ENCODE results near the gene MIAT. TPM values are rescaled to one million over a fixed set of nuclear protein-coding genes. Genes with fewer than 3 reads are reported as not detected.
"Not testable (repeated sequence)": the region's sequence is repeated elsewhere in the genome, so short reads cannot be mapped to it uniquely, and the experiment has no call there.

MIAT gene
- polyA plus RNA-seq, 10 donors: 0.16 to 2.1 (median 0.44) TPM

- no peak for DNase-seq
Measured at GRCh38 chr22:26697151-26697550, 39.8 kb downstream of the MIAT start.

DNA sequence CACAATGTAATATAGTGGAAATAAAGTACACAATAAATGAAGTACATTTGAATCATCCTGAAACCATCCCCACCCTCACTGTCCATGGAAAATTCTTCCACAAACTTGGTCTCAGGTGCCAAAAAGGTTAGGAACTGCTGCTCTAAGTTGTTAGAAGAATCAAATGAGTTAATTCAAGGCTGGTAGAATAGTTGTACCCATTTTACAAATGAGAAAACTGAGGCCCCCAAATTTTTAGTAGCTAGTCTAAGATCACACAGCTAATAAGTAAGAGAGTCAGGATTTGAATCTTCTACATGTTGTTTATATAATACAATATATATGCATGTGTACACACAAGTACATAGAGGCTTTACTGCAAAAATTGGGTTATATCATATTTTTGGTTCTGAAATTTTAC lies 43.1 kb downstream of the MIAT start:
- DNase-seq: no peak

- no peak for DNase-seq
Measured at GRCh38 chr22:26700886-26701285, 43.5 kb downstream of the MIAT start.

DNA sequence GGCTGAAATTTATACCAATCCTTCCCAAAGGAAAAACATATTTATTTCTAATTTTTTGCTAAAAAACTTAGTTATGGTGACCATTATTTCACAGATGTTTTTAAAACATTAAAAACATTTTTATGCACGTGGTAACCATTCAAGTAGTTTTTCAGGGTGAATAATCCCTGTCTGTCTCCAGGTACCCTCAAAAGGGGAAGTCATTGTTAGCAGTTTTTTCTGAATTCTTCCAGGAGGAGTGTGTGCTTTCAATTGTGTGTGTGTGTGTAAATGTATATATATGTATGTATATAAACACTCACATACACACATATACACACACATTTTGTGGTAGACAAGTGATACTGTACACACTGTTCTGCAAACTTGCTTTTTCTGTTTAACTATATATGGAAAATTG lies 43.9 kb downstream of the MIAT start:
- DNase-seq: no peak

- DNase-seq: no peak
Measured at GRCh38 chr22:26702906-26703830, 45.8 kb downstream of the MIAT start.

GRCh38 chr22:26705379-26705778 lies 48.0 kb downstream of the MIAT start:
- DNase-seq: not testable (repeated sequence)

DNA sequence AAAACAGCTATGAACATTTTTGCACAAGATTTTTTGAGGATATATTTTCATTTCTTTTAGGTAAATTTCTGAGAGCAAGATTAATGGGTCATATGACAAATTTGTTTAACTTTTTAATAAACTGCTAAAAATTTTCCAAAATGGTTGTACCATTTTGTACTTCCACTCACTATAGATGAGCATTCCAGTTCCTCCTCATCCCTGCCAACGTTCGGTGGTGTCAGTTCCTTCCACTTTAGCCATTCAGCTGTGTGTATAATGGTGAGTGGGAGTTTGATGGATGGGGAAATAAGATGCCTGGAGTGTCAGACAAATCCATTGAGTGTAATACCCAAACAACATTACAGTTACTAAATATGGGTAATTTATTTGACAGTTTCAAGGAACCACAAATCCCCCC lies 49.7 kb downstream of the MIAT start:
- DNase-seq: no peak

DNA sequence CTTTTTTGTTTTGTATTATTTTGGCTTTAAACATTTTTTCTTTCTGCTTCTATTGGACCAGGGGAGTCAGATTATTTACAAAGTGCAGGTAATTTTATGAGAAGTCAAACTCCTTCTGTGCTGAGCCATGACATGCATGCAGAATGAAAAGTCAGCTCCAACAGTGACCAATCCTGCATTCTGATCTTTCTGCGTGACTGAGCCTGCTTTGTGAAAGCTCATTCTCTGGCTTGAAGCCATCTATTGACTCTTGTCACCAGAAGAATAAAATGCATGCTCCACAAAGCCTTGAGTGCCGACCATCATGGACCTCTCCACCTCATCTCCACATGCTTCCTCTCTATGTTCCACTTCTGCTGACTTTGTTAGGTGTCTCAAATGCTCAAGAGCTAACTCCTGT lies 50.2 kb downstream of the MIAT start:
- DNase-seq: no peak

GRCh38 chr22:26708256-26709009 lies 51.0 kb downstream of the MIAT start:
- DNase-seq: no peak

DNA sequence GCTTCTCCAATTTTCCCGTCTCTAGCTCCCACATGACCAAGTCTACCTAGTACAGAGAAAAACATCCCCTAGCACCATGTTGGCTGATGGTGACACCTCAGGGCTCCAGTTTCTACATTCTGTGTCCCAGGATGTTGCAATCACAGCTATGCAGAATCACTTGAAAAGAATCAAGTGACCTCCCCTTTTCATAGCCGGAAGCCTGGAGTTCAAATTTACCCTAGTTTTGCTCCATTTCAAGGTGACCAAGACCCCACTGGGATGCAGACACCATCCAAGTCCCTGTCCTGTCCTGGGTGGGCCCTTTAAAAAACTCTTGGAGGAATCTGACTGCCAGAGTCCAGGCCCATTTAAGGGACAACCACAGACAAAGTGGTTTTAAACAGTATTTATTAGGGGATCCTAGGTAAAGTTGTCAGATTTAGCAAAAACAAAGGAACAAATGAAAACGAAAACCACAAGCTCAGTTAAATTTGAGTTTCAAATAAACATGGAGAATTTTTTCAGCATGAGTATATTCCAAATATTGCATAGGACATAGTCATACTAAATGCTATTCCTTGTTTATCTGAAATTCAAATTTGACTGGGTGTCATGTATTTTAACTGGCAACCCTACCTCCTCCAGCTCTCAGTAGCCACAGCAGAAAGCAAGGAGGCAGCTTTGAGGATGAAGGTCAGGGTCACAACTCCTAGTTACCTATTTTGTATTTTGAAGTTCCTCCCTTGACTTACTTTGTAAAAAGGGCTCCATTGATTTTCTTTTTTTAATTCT lies 52.4 kb downstream of the MIAT start:
- DNase-seq: peak in 1 of 3 donors; percentile 23

DNA sequence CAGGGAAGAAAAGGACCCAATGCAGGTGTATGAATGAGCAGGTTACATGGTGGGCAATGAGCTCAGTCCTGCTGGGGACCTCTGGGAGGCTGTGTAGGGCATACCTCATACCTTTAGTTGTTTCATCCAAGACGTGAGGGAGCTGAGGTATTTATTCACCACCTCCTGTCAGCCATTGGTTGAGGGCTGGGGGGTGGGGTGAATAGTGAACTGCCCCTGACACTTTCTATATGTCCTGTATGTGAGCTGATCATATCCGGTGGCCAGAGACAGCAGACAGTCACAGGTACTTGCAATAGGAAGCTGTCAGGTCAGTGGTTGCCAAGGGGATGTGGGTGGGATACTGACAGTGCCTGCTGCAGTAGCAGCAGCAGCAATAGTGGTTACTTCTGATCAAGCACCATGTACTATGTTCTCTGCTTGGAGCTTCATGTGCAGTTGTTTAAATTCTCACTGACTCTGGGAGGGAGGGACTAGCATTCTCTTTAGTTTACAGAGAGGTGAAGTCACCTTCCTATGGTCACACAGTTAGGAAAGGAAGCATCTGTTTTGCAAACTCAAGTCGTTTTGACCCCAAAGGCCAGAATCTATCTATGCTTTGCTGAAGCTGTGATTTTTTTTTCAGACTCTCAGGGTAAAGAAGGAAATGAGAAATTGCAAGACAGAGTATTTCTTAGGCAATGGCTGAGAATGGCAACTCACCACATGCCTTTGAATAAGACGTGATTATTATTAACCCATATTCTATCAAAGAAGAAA lies 54.0 kb downstream of the MIAT start:
- DNase-seq: peak in 1 of 3 donors; percentile 10

DNA sequence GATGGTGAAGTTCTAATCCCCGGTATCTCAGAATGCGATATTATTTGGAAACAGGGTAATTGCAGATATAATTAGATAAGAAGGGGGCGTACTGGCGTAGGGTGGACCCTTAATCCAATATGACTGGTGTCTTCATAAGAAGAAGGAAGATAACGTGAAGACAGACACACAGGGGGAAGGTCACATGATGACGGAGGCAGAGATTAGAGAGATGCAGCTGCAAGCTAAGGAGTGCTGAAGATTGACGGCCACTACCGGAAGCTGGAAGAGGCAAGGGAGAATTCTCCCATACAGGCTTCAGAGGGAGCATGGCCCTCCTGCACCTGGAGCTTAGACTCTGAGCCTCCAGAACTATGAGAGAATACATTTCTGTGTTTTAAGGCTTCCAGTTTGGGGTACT lies 54.8 kb downstream of the MIAT start:
- DNase-seq: no peak

- DNase-seq: peak in 1 of 3 donors; percentile 90
Measured at GRCh38 chr22:26713823-26714449, 56.5 kb downstream of the MIAT start.

- no peak for DNase-seq
Measured at GRCh38 chr22:26714971-26715370, 57.6 kb downstream of the MIAT start.

DNA sequence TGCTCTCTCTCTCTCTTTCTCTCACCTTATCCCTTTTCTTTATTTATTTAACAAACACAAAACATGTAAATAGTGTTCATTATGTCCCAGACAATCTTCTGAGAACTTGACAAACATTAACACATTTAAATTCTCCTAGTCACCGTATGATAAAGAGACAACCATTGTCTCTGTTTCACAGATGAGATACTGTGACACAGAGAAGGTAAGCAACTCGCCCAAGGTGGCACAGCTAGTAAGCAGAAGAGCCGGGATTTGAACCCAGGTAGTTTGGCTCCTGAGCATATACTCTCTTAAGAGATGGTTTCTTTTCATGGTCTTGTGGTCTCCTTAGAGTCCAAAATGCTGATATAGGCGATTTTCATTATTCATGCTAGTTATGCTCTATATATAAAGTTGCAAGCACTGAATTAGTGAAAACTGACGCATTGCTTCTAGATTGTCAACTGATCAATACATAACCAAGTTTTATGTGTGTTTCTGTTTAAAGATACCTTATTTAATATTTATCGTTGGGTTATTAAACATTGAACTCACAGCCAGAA lies 58.1 kb downstream of the MIAT start:
- DNase-seq: no peak

DNA sequence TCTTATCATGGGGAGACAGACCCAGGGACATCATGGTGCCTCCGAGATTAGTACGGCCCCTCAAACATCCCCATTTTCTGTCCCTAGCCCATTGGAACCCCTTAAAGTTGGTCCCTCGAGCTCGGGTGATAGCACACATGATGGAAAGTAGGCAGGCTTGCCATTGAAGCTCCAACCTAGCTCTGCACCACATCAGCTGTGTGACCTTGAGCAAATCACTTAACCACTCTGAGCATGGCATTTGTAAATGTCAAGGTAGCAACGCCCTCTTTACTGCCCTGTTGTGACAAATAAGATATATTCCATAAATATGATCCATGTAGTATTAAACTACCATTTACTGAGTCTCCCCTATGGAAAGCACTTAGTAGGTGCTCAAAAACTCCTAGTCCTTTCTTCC lies 61.1 kb downstream of the MIAT start:
- no peak for DNase-seq

GRCh38 chr22:26718905-26719304 lies 61.5 kb downstream of the MIAT start:
- DNase-seq: peak in 1 of 3 donors; percentile 97

DNA sequence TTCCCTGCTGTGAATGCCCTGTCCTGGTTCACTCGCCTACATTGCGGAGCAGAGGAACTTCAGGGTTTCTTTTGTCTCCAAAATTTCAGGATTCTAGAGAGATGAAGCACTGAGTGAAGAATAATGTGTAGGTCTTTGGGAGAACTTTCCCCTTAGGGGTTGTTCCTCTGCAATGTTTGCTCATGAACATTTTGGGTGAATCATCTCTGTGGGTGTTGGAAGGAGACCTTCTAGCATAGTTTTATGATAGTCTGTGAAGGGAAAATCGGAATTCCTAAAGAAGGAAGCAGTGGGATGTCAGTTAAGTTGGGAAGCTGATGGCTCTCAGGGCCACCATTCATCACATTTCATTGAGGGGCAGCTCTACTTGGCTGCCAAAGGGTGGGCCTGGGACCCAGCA lies 64.8 kb downstream of the MIAT start:
- peak in 1 of 3 donors; percentile 49 for DNase-seq

- no peak for DNase-seq
Measured at GRCh38 chr22:26724414-26724813, 67.0 kb downstream of the MIAT start.

GRCh38 chr22:26725012-26725676 lies 67.8 kb downstream of the MIAT start:
- DNase-seq: no peak
